ENCODE data around the gene CTAGE1.

CTAGE1 gene
- 0 to 0.09 (median 0) reads per million in 3 donors for total RNA-seq

GRCh38 chr18:22417496-22418188 lies at the start of gene CTAGE1:
TSS of gene CTAGE1 (minus strand) at chr18:22417915. CDS start at chr18:22417811, 104 bp downstream.
- H3K36me3 ChIP-seq (ENCODE audit: control insufficient read depth, insufficient read depth, low read length) = no peaks in the 10 kb centered on the region
- H3K9me3 ChIP-seq (ENCODE audit: control insufficient read depth, low read length) = no peaks in the 10 kb centered on the region
- DNase-seq = no peak
- no peaks in the 10 kb centered on the region for H3K4me1 ChIP-seq (ENCODE audit: control insufficient read depth, insufficient read depth, low read length, poor library complexity, severe bottlenecking)
- H3K27ac ChIP-seq (ENCODE audit: insufficient read depth, low read length, poor library complexity, severe bottlenecking) = no peak within 1 kb of the TSS
- H3K27me3 ChIP-seq (replicated peaks; ENCODE audit: control insufficient read depth, insufficient read depth, low read length, poor library complexity, severe bottlenecking) = no peaks in the 10 kb centered on the region
- H3K4me3 ChIP-seq (ENCODE audit: insufficient read depth, low read depth, low read length, poor library complexity, severe bottlenecking) = no peak within 1 kb of the TSS

GRCh38 chr18:22466608-22467395 lies 49.1 kb upstream of the CTAGE1 start:
- H3K36me3 ChIP-seq (ENCODE audit: control insufficient read depth, insufficient read depth, low read length) = no peaks in the 10 kb centered on the region
- no peaks in the 10 kb centered on the region for H3K4me1 ChIP-seq (ENCODE audit: control insufficient read depth, insufficient read depth, low read length, poor library complexity, severe bottlenecking)
- H3K27me3 ChIP-seq (replicated peaks; ENCODE audit: control insufficient read depth, insufficient read depth, low read length, poor library complexity, severe bottlenecking) = no peaks in the 10 kb centered on the region
- H3K27ac ChIP-seq (ENCODE audit: insufficient read depth, low read length, poor library complexity, severe bottlenecking) = no peak overlapping the region
- H3K9me3 ChIP-seq (ENCODE audit: control insufficient read depth, low read length) = no peaks in the 10 kb centered on the region
- no peak for DNase-seq
- H3K4me3 ChIP-seq (ENCODE audit: insufficient read depth, low read depth, low read length, poor library complexity, severe bottlenecking) = no peak overlapping the region

GRCh38 chr18:22465859-22466457 lies 48.2 kb upstream of the CTAGE1 start:
- Histone ChIP-seq H3K27me3 (replicated peaks; ENCODE audit: control insufficient read depth, insufficient read depth, low read length, poor library complexity, severe bottlenecking) (no peaks in the 10 kb centered on the region), H3K9me3 (ENCODE audit: control insufficient read depth, low read length) (no peaks in the 10 kb centered on the region), H3K36me3 (ENCODE audit: control insufficient read depth, insufficient read depth, low read length) (no peaks in the 10 kb centered on the region), H3K4me3 (ENCODE audit: insufficient read depth, low read depth, low read length, poor library complexity, severe bottlenecking) (no peak overlapping the region), H3K27ac (ENCODE audit: insufficient read depth, low read length, poor library complexity, severe bottlenecking) (no peak overlapping the region), H3K4me1 (ENCODE audit: control insufficient read depth, insufficient read depth, low read length, poor library complexity, severe bottlenecking) (no peaks in the 10 kb centered on the region)
- DNase-seq = no peak

GRCh38 chr18:22463076-22463475 lies 45.4 kb upstream of the CTAGE1 start:
- no peaks in the 10 kb centered on the region for H3K36me3 ChIP-seq (ENCODE audit: control insufficient read depth, insufficient read depth, low read length)
- no peaks in the 10 kb centered on the region for H3K27me3 ChIP-seq (replicated peaks; ENCODE audit: control insufficient read depth, insufficient read depth, low read length, poor library complexity, severe bottlenecking)
- H3K4me3 ChIP-seq (ENCODE audit: insufficient read depth, low read depth, low read length, poor library complexity, severe bottlenecking) = no peak overlapping the region
- no peaks in the 10 kb centered on the region for H3K9me3 ChIP-seq (ENCODE audit: control insufficient read depth, low read length)
- no peak for DNase-seq
- no peak overlapping the region for H3K27ac ChIP-seq (ENCODE audit: insufficient read depth, low read length, poor library complexity, severe bottlenecking)
- H3K4me1 ChIP-seq (ENCODE audit: control insufficient read depth, insufficient read depth, low read length, poor library complexity, severe bottlenecking) = no peaks in the 10 kb centered on the region

- H3K27me3 ChIP-seq (replicated peaks; ENCODE audit: control insufficient read depth, insufficient read depth, low read length, poor library complexity, severe bottlenecking) = no peaks in the 10 kb centered on the region
- no peaks in the 10 kb centered on the region for H3K9me3 ChIP-seq (ENCODE audit: control insufficient read depth, low read length)
- no peaks in the 10 kb centered on the region for H3K4me1 ChIP-seq (ENCODE audit: control insufficient read depth, insufficient read depth, low read length, poor library complexity, severe bottlenecking)
- no peak for DNase-seq
- H3K27ac ChIP-seq (ENCODE audit: insufficient read depth, low read length, poor library complexity, severe bottlenecking) = no peak overlapping the region
- no peak overlapping the region for H3K4me3 ChIP-seq (ENCODE audit: insufficient read depth, low read depth, low read length, poor library complexity, severe bottlenecking)
- H3K36me3 ChIP-seq (ENCODE audit: control insufficient read depth, insufficient read depth, low read length) = no peaks in the 10 kb centered on the region
Measured at GRCh38 chr18:22459491-22459890, 41.8 kb upstream of the CTAGE1 start.

GRCh38 chr18:22457524-22457923 lies 39.8 kb upstream of the CTAGE1 start:
- no peak overlapping the region for H3K27ac ChIP-seq (ENCODE audit: insufficient read depth, low read length, poor library complexity, severe bottlenecking)

GRCh38 chr18:22456547-22456946 lies 38.8 kb upstream of the CTAGE1 start:
- H3K27me3 ChIP-seq (replicated peaks; ENCODE audit: control insufficient read depth, insufficient read depth, low read length, poor library complexity, severe bottlenecking) = no peaks in the 10 kb centered on the region
- no peak for DNase-seq
- no peaks in the 10 kb centered on the region for H3K9me3 ChIP-seq (ENCODE audit: control insufficient read depth, low read length)
- H3K4me3 ChIP-seq (ENCODE audit: insufficient read depth, low read depth, low read length, poor library complexity, severe bottlenecking) = no peak overlapping the region
- H3K27ac ChIP-seq (ENCODE audit: insufficient read depth, low read length, poor library complexity, severe bottlenecking) = no peak overlapping the region
- H3K36me3 ChIP-seq (ENCODE audit: control insufficient read depth, insufficient read depth, low read length) = no peaks in the 10 kb centered on the region
- H3K4me1 ChIP-seq (ENCODE audit: control insufficient read depth, insufficient read depth, low read length, poor library complexity, severe bottlenecking) = no peaks in the 10 kb centered on the region

More at GRCh38 chr18:22457524-22457923, 39.8 kb upstream of the CTAGE1 start:
- Histone ChIP-seq H3K4me3 (ENCODE audit: insufficient read depth, low read depth, low read length, poor library complexity, severe bottlenecking) (no peak overlapping the region), H3K9me3 (ENCODE audit: control insufficient read depth, low read length) (no peaks in the 10 kb centered on the region), H3K27me3 (replicated peaks; ENCODE audit: control insufficient read depth, insufficient read depth, low read length, poor library complexity, severe bottlenecking) (no peaks in the 10 kb centered on the region), H3K4me1 (ENCODE audit: control insufficient read depth, insufficient read depth, low read length, poor library complexity, severe bottlenecking) (no peaks in the 10 kb centered on the region), H3K36me3 (ENCODE audit: control insufficient read depth, insufficient read depth, low read length) (no peaks in the 10 kb centered on the region)
- no peak for DNase-seq

GRCh38 chr18:22456116-22456480 lies 38.4 kb upstream of the CTAGE1 start:
- Histone ChIP-seq H3K27ac (ENCODE audit: insufficient read depth, low read length, poor library complexity, severe bottlenecking) (no peak overlapping the region), H3K9me3 (ENCODE audit: control insufficient read depth, low read length) (no peaks in the 10 kb centered on the region), H3K4me3 (ENCODE audit: insufficient read depth, low read depth, low read length, poor library complexity, severe bottlenecking) (no peak overlapping the region), H3K27me3 (replicated peaks; ENCODE audit: control insufficient read depth, insufficient read depth, low read length, poor library complexity, severe bottlenecking) (no peaks in the 10 kb centered on the region), H3K36me3 (ENCODE audit: control insufficient read depth, insufficient read depth, low read length) (no peaks in the 10 kb centered on the region), H3K4me1 (ENCODE audit: control insufficient read depth, insufficient read depth, low read length, poor library complexity, severe bottlenecking) (no peaks in the 10 kb centered on the region)
- DNase-seq = no peak

GRCh38 chr18:22455425-22456115 lies 37.9 kb upstream of the CTAGE1 start:
- DNase-seq = no peak
- Histone ChIP-seq H3K27me3 (replicated peaks; ENCODE audit: control insufficient read depth, insufficient read depth, low read length, poor library complexity, severe bottlenecking) (no peaks in the 10 kb centered on the region), H3K4me1 (ENCODE audit: control insufficient read depth, insufficient read depth, low read length, poor library complexity, severe bottlenecking) (no peaks in the 10 kb centered on the region), H3K27ac (ENCODE audit: insufficient read depth, low read length, poor library complexity, severe bottlenecking) (no peak overlapping the region), H3K36me3 (ENCODE audit: control insufficient read depth, insufficient read depth, low read length) (no peaks in the 10 kb centered on the region), H3K9me3 (ENCODE audit: control insufficient read depth, low read length) (no peaks in the 10 kb centered on the region), H3K4me3 (ENCODE audit: insufficient read depth, low read depth, low read length, poor library complexity, severe bottlenecking) (no peak overlapping the region)

Data from effector memory CD4-positive, alpha-beta T cell (primary cell).